Gastroesophageal sphincter (tissue), 4 donors: Measurements from ENCODE around the gene PACRG. TPM values are rescaled to one million over a fixed set of nuclear protein-coding genes. Genes with fewer than 3 reads are reported as not detected.

Experiments
- ATAC-seq: fragments of 150-250 bp; one replicate; pipeline ENCODE4 v1.9.1; 2016; ENCODE audit warnings: mild to moderate bottlenecking, moderate library complexity
- H3K27ac ChIP-seq, 4 donors: fragments of 200-600 bp; sonication (generic) in 3 of 4; 1 replicate in 3 of 4; 2 replicates in 1 of 4; pipeline ENCODE4 v1.5.1; 2016 to 2019
- H3K27me3 ChIP-seq: fragments of 200-600 bp; sonication (generic); one replicate; pipeline ENCODE4 v1.5.1; 2019
- H3K36me3 ChIP-seq, 2 donors: fragments of 200-600 bp; sonication (generic); one replicate each; pipeline ENCODE4 v1.5.1; 2019; ENCODE audit warnings: control low read depth in 1 of 2
- H3K4me1 ChIP-seq, 3 donors: fragments of 200-600 bp; sonication (generic); 1 replicate in 2 of 3; 2 replicates in 1 of 3; pipeline ENCODE4 v1.5.1; 2016 to 2019; ENCODE audit warnings: control low read depth in 2 of 3
- H3K4me3 ChIP-seq, 2 donors: fragments of 200-600 bp; sonication (generic); one replicate each; pipeline ENCODE4 v1.5.1; 2019; ENCODE audit warnings: mild to moderate bottlenecking in 1 of 2, moderate library complexity in 1 of 2
- H3K9me3 ChIP-seq, 3 donors: fragments of 200-600 bp; sonication (generic); one replicate each; pipeline ENCODE4 v1.5.1; 2017 to 2019; ENCODE audit warnings: control low read depth in 2 of 3
- EP300 ChIP-seq: sonication (generic); formaldehyde crosslinking; IDR thresholded peaks from one replicate; pipeline ENCODE4 v1.6.1; 2017; ENCODE audit warnings: antibody characterized with exemption, mild to moderate bottlenecking
- POLR2A ChIP-seq, 2 donors: fragments of 450-650 bp; IDR thresholded peaks; one replicate each; pipeline ENCODE4 v1.6.1; 2017; ENCODE audit warnings: antibody characterized with exemption in 2 of 2, mild to moderate bottlenecking in 2 of 2, moderate library complexity in 1 of 2
- POLR2AphosphoS5 ChIP-seq: sonication (generic); formaldehyde crosslinking; IDR thresholded peaks from one replicate; pipeline ENCODE4 v1.6.1; 2017; ENCODE audit warnings: antibody characterized with exemption
- WGBS, 2 donors: methylation state at CpG; one replicate each; pipeline ENCODE4 v1.1.5; 2018; ENCODE audit warnings: low coverage in 1 of 2; 5-methylcytosine and 5-hydroxymethylcytosine counted together
- total RNA-seq, 4 donors: library from RNA; depleted of rRNA; stranded (reverse); fragments of >200 nt; gene quantifications; one replicate each; pipeline ENCODE4 v1.1.0, GENCODE V29; 2016
- TF ChIP-seq, protein P1 (sequence below), 4 experiments: fragments of 200-600 bp in 2 of 4; fragments of 450-650 bp in 2 of 4; sonication (generic) in 1 of 4; IDR thresholded peaks; one replicate each; pipeline ENCODE4 v1.5.1; 2017 to 2019; ENCODE audit warnings: antibody characterized with exemption in 4 of 4, mild to moderate bottlenecking in 2 of 4, moderate library complexity in 2 of 4

PACRG gene
- total RNA-seq, 4 donors from 2014 or later: 1.0 to 7.0 TPM; not detected in 2

GRCh38 chr6:163162007-163162873, 434.5 kb downstream of the PACRG start:
- Histone ChIP-seq H3K36me3 (no peaks in the 10 kb centered on the region), H3K4me1 (no peaks in the 10 kb centered on the region), H3K4me3 (no peak overlapping the region), H3K27me3 (no peaks in the 10 kb centered on the region), H3K9me3 (no peaks in the 10 kb centered on the region), H3K27ac (no peak overlapping the region)
- ATAC-seq: no peak
- TF ChIP-seq, protein P1, sequence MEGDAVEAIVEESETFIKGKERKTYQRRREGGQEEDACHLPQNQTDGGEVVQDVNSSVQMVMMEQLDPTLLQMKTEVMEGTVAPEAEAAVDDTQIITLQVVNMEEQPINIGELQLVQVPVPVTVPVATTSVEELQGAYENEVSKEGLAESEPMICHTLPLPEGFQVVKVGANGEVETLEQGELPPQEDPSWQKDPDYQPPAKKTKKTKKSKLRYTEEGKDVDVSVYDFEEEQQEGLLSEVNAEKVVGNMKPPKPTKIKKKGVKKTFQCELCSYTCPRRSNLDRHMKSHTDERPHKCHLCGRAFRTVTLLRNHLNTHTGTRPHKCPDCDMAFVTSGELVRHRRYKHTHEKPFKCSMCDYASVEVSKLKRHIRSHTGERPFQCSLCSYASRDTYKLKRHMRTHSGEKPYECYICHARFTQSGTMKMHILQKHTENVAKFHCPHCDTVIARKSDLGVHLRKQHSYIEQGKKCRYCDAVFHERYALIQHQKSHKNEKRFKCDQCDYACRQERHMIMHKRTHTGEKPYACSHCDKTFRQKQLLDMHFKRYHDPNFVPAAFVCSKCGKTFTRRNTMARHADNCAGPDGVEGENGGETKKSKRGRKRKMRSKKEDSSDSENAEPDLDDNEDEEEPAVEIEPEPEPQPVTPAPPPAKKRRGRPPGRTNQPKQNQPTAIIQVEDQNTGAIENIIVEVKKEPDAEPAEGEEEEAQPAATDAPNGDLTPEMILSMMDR (IDR thresholded peaks at IDR 0.05): no peak
- TF ChIP-seq EP300: no peak
- no peak for TF ChIP-seq POLR2AphosphoS5
- no peak for TF ChIP-seq POLR2A (IDR thresholded peaks at IDR 0.05)
- 85 to 88% methylated on average over 8 to 9 of the region's 11 CpGs for WGBS, 2 donors

- TF ChIP-seq, protein P1 (IDR thresholded peaks at IDR 0.05): no peak
- TF ChIP-seq POLR2AphosphoS5 (no peak), POLR2A (IDR thresholded peaks at IDR 0.05) (no peak), EP300 (no peak)
- 50% methylated on average over 1 of the region's 6 CpGs; no CpG with 5 or more reads in 1 of the 2 donors for WGBS, 2 donors
- H3K4me1 ChIP-seq: no peaks in the 10 kb centered on the region
- no peaks in the 10 kb centered on the region for H3K27me3 ChIP-seq
- H3K9me3 ChIP-seq: no peaks in the 10 kb centered on the region
- no peak for ATAC-seq
- H3K27ac ChIP-seq: no peak overlapping the region
- no peaks in the 10 kb centered on the region for H3K36me3 ChIP-seq
- H3K4me3 ChIP-seq: no peak overlapping the region
These were observed 435.1 kb downstream of the PACRG start for GRCh38 chr6:163162874-163163213.

DNA sequence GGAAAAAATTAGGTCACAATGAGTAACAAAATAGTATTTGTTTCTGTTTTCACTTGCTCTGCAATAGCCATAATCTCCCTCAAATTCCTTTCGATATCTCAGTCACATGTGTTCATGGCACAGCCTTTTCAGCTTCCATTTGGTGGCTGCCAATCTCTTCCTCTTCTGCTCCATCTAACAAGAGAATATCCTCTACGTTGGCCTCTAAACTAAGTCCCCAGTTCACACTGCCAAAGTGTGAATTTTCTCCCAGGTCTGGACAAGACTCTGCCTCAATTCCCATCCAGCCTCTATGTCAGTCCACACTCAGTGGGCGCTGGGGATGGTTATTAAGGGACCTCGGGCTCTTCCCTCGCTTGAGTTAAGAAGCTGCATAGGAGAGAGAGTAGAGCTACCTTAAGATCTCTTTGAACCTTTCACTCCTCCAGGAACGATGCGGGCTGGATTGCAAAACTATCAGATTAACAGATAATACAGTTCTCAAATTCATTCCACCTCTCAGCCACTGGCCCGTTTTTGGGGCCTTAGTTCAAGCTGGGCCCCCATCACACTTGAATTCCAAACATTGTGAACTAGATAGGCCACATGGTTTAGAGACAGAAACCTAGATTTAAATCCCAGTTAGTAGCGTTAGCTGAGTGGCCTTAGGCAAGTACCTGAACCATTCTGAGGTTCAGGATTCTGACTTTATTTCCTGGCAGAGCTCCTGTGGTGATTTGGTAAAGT, 436.6 kb downstream of the PACRG start:
- TF ChIP-seq POLR2AphosphoS5 (no peak), EP300 (no peak), POLR2A (IDR thresholded peaks at IDR 0.05) (no peak)
- TF ChIP-seq, protein P1 (IDR thresholded peaks at IDR 0.05): no peak
- 75 to 92% methylated on average over 8 of the region's 9 CpGs for WGBS, 2 donors
- ATAC-seq: no peak
- H3K4me3 ChIP-seq: no peak overlapping the region
- no peaks in the 10 kb centered on the region for H3K4me1 ChIP-seq
- H3K36me3 ChIP-seq: no peaks in the 10 kb centered on the region
- no peaks in the 10 kb centered on the region for H3K27me3 ChIP-seq
- no peaks in the 10 kb centered on the region for H3K9me3 ChIP-seq
- no peak overlapping the region for H3K27ac ChIP-seq

GRCh38 chr6:163165155-163165910, 437.6 kb downstream of the PACRG start:
- no peaks in the 10 kb centered on the region for H3K4me1 ChIP-seq
- peaks cover 0 to 6% (median 0%) of the 10 kb centered on the region in 3 donors for H3K9me3 ChIP-seq
- H3K36me3 ChIP-seq: no peaks in the 10 kb centered on the region
- TF ChIP-seq EP300 (no peak), POLR2AphosphoS5 (no peak), POLR2A (IDR thresholded peaks at IDR 0.05) (no peak)
- TF ChIP-seq, protein P1 (IDR thresholded peaks at IDR 0.05): no peak
- H3K4me3 ChIP-seq: no peak overlapping the region
- H3K27ac ChIP-seq: no peak overlapping the region
- no peaks in the 10 kb centered on the region for H3K27me3 ChIP-seq
- 69 to 85% methylated on average over 6 to 21 of the region's 22 CpGs for WGBS, 2 donors
- no peak for ATAC-seq
